IPS-NIHi7 (cell line): ENCODE measurements around the gene SLC24A4.
A peak's percentile ranks its signal among the peaks of the same experiment; 100 is the strongest.

Experiments
- DNase-seq: peaks from one replicate; pipeline ENCODE4 v3.0.0; 2012; ENCODE audit warnings: mixed read lengths; ENCODE audit errors: extremely low spot score

SLC24A4 gene

GRCh38 chr14:92500491-92500941 lies 177.6 kb downstream of the SLC24A4 start:
- DNase-seq: no peak

- DNase-seq: no peak
These were observed 179.0 kb downstream of the SLC24A4 start for GRCh38 chr14:92501891-92502351.

GRCh38 chr14:92502541-92503286 lies 179.7 kb downstream of the SLC24A4 start:
- no peak for DNase-seq

- peak; percentile 28 for DNase-seq
These were observed 181.0 kb downstream of the SLC24A4 start for GRCh38 chr14:92503756-92504491.

- DNase-seq: no peak
These were observed 182.9 kb downstream of the SLC24A4 start for GRCh38 chr14:92505826-92506225.

- DNase-seq: no peak
These were observed 183.3 kb downstream of the SLC24A4 start for GRCh38 chr14:92506231-92506630.

GRCh38 chr14:92507174-92507768 lies 184.3 kb downstream of the SLC24A4 start:
- no peak for DNase-seq

GRCh38 chr14:92510972-92511371 lies 188.0 kb downstream of the SLC24A4 start:
- DNase-seq: peak; percentile 78

- DNase-seq: peak; percentile 41
These were observed 188.7 kb downstream of the SLC24A4 start for GRCh38 chr14:92511453-92512238.

GRCh38 chr14:92512807-92513203 lies 189.8 kb downstream of the SLC24A4 start:
- no peak for DNase-seq

- DNase-seq: peak; percentile 78
These were observed 190.4 kb downstream of the SLC24A4 start, which contains the start of gene RIN3 for GRCh38 chr14:92513204-92513965. Gene RIN3 (plus strand): TSS chr14:92513781. CDS start chr14:92513933, 152 bp downstream.

GRCh38 chr14:92513966-92514843 lies 191.2 kb downstream of the SLC24A4 start:
- peak; percentile 36 for DNase-seq

- DNase-seq: no peak
These were observed 192.0 kb downstream of the SLC24A4 start for GRCh38 chr14:92514844-92515514.

- DNase-seq: no peak
These were observed 192.8 kb downstream of the SLC24A4 start for GRCh38 chr14:92515546-92516343.

GRCh38 chr14:92516344-92516965 lies 193.5 kb downstream of the SLC24A4 start:
- no peak for DNase-seq

GRCh38 chr14:92516966-92517506 lies 194.1 kb downstream of the SLC24A4 start:
- DNase-seq: no peak

GRCh38 chr14:92517761-92518160 lies 194.8 kb downstream of the SLC24A4 start:
- DNase-seq: no peak
